Muscle layer of duodenum (tissue), 2 donors: ENCODE results near the gene PATL1.

Source experiments
- H3K27ac ChIP-seq: one replicate; pipeline ENCODE4 v1.7.0; 2013; ENCODE audit warnings: mild to moderate bottlenecking, low read length
- H3K27me3 ChIP-seq: one replicate; pipeline ENCODE4 v1.7.0; 2013; ENCODE audit warnings: low read depth, mild to moderate bottlenecking, control low read depth, low read length
- H3K36me3 ChIP-seq, 2 donors: one replicate each; pipeline ENCODE4 v1.7.0; 2013; ENCODE audit warnings: low read length in 2 of 2, control low read depth in 1 of 2, mild to moderate bottlenecking in 1 of 2; ENCODE audit not compliant: insufficient read depth in 2 of 2, control insufficient read depth in 1 of 2
- H3K4me1 ChIP-seq, 2 donors: one replicate each; pipeline ENCODE4 v1.7.0; 2013; ENCODE audit warnings: low read length in 2 of 2, mild to moderate bottlenecking in 2 of 2, control low read depth in 1 of 2, moderate library complexity in 1 of 2; ENCODE audit not compliant: insufficient read depth in 2 of 2, control insufficient read depth in 1 of 2
- H3K4me3 ChIP-seq, 2 donors: one replicate each; pipeline ENCODE4 v1.7.0; 2013; ENCODE audit warnings: low read length in 2 of 2, low read depth in 1 of 2, mild to moderate bottlenecking in 1 of 2
- H3K9me3 ChIP-seq, 2 donors: one replicate each; pipeline ENCODE4 v1.7.0; 2013; ENCODE audit warnings: low read length in 2 of 2, control low read depth in 1 of 2, mild to moderate bottlenecking in 1 of 2; ENCODE audit not compliant: control insufficient read depth in 1 of 2
- donor health status: healthy.

Gene PATL1

GRCh38 chr11:59673291-59673690 is 4.5 kb upstream of the PATL1 start:
- Histone ChIP-seq H3K36me3 (peaks cover 0 to 6% of the 10 kb centered on the region in 2 donors), H3K27ac (no peak overlapping the region), H3K27me3 (no peaks in the 10 kb centered on the region), H3K4me1 (peaks cover 0 to 6% of the 10 kb centered on the region in 2 donors), H3K4me3 (no peak overlapping the region), H3K9me3 (no peaks in the 10 kb centered on the region)

GRCh38 chr11:59671471-59671870 is 2.6 kb upstream of the PATL1 start:
- Histone ChIP-seq H3K27me3 (no peaks in the 10 kb centered on the region), H3K36me3 (peaks cover 3 to 6% of the 10 kb centered on the region in 2 donors), H3K9me3 (no peaks in the 10 kb centered on the region), H3K4me3 (no peak overlapping the region), H3K27ac (no peak overlapping the region), H3K4me1 (peaks cover 13 to 18% of the 10 kb centered on the region in 2 donors)

GRCh38 chr11:59669611-59670009 is 773 bp upstream of the PATL1 start:
- H3K27ac ChIP-seq = peak overlapping the region; percentile 99
- H3K4me3 ChIP-seq = peak overlapping the region; percentile 69 to 90
- H3K27me3 ChIP-seq = no peaks in the 10 kb centered on the region
- H3K4me1 ChIP-seq = peaks cover 14 to 18% of the 10 kb centered on the region in 2 donors
- no peaks in the 10 kb centered on the region for H3K9me3 ChIP-seq
- peaks cover 5 to 16% of the 10 kb centered on the region in 2 donors for H3K36me3 ChIP-seq

GRCh38 chr11:59668188-59668949 is 468 bp downstream of the PATL1 start:
- H3K9me3 ChIP-seq = no peaks in the 10 kb centered on the region
- peak overlapping the region; percentile 12 for H3K27ac ChIP-seq
- peak overlapping the region; percentile 72 to 74 for H3K4me3 ChIP-seq

GRCh38 chr11:59667812-59668187 is 1.0 kb downstream of the PATL1 start:
- Histone ChIP-seq H3K4me1 (peaks cover 14 to 18% of the 10 kb centered on the region in 2 donors), H3K27ac (peak overlapping the region; percentile 12), H3K36me3 (peaks cover 16 to 18% of the 10 kb centered on the region in 2 donors), H3K9me3 (no peaks in the 10 kb centered on the region), H3K4me3 (peak overlapping the region; percentile 72 to 74), H3K27me3 (no peaks in the 10 kb centered on the region)

More at GRCh38 chr11:59668188-59668949, 468 bp downstream of the PATL1 start:
- Histone ChIP-seq H3K27me3 (no peaks in the 10 kb centered on the region), H3K4me1 (peaks cover 14 to 18% of the 10 kb centered on the region in 2 donors), H3K36me3 (peaks cover 15 to 16% of the 10 kb centered on the region in 2 donors)

- Histone ChIP-seq H3K4me3 (peak overlapping the region; percentile 72 to 74), H3K36me3 (peaks cover 20 to 21% of the 10 kb centered on the region in 2 donors), H3K27ac (peak overlapping the region; percentile 29)
Measured at GRCh38 chr11:59666969-59667368, 1.9 kb downstream of the PATL1 start.

GRCh38 chr11:59660621-59661020 is 8.2 kb downstream of the PATL1 start:
- Histone ChIP-seq H3K4me3 (no peak overlapping the region), H3K4me1 (peaks cover 5 to 6% of the 10 kb centered on the region in 2 donors), H3K9me3 (no peaks in the 10 kb centered on the region), H3K36me3 (peaks cover 44 to 51% of the 10 kb centered on the region in 2 donors), H3K27ac (no peak overlapping the region), H3K27me3 (no peaks in the 10 kb centered on the region)

More at GRCh38 chr11:59666969-59667368, 1.9 kb downstream of the PATL1 start:
- Histone ChIP-seq H3K4me1 (peaks cover 14 to 18% of the 10 kb centered on the region in 2 donors), H3K9me3 (no peaks in the 10 kb centered on the region), H3K27me3 (no peaks in the 10 kb centered on the region)

GRCh38 chr11:59659981-59660380 is 8.9 kb downstream of the PATL1 start:
- no peaks in the 10 kb centered on the region for H3K27me3 ChIP-seq
- H3K4me3 ChIP-seq = no peak overlapping the region
- peaks cover 5 to 6% of the 10 kb centered on the region in 2 donors for H3K4me1 ChIP-seq
- H3K27ac ChIP-seq = no peak overlapping the region
- no peaks in the 10 kb centered on the region for H3K9me3 ChIP-seq
- peaks cover 44 to 57% of the 10 kb centered on the region in 2 donors for H3K36me3 ChIP-seq

GRCh38 chr11:59658036-59658435 is 10.8 kb downstream of the PATL1 start:
- H3K36me3 ChIP-seq = peaks cover 62 to 63% of the 10 kb centered on the region in 2 donors
- H3K4me1 ChIP-seq = peaks cover 5 to 6% of the 10 kb centered on the region in 2 donors
- no peaks in the 10 kb centered on the region for H3K9me3 ChIP-seq
- H3K27me3 ChIP-seq = no peaks in the 10 kb centered on the region
- H3K4me3 ChIP-seq = no peak overlapping the region
- no peak overlapping the region for H3K27ac ChIP-seq

GRCh38 chr11:59654893-59655292 is 13.9 kb downstream of the PATL1 start:
- Histone ChIP-seq H3K4me3 (no peak overlapping the region), H3K36me3 (peaks cover 78 to 90% of the 10 kb centered on the region in 2 donors), H3K4me1 (no peaks in the 10 kb centered on the region), H3K9me3 (no peaks in the 10 kb centered on the region), H3K27ac (no peak overlapping the region), H3K27me3 (no peaks in the 10 kb centered on the region)

- H3K27me3 ChIP-seq = no peaks in the 10 kb centered on the region
- H3K27ac ChIP-seq = no peak overlapping the region
- peaks cover 63 to 84% of the 10 kb centered on the region in 2 donors for H3K36me3 ChIP-seq
- H3K4me3 ChIP-seq = no peak overlapping the region
- H3K9me3 ChIP-seq = no peaks in the 10 kb centered on the region
- H3K4me1 ChIP-seq = peaks cover 0 to 3% of the 10 kb centered on the region in 2 donors
Measured at GRCh38 chr11:59647245-59647980, 21.4 kb downstream of the PATL1 start.
